Astrocyte of the hippocampus (primary cell): Measurements from ENCODE around the gene SNX4.
"Not testable (repeated sequence)": the region's sequence is repeated elsewhere in the genome, so short reads cannot be mapped to it uniquely, and the experiment has no call there.

Experiments used
- DNase-seq: peaks from one replicate; pipeline ENCODE4 v3.0.0; 2011; ENCODE audit warnings: low read depth, low spot score

Gene SNX4

GRCh38 chr3:125462722-125463299 is 57.2 kb downstream of the SNX4 start:
- DNase-seq = no peak

GRCh38 chr3:125461896-125462295 is 58.1 kb downstream of the SNX4 start:
- no peak for DNase-seq

GRCh38 chr3:125460233-125460632 is 59.8 kb downstream of the SNX4 start:
- DNase-seq = no peak

- peak; percentile 13 for DNase-seq
Observed at GRCh38 chr3:125443923-125444322, 76.1 kb downstream of the SNX4 start.

GRCh38 chr3:125442506-125442905 is 77.5 kb downstream of the SNX4 start:
- no peak for DNase-seq

GRCh38 chr3:125440970-125441369 is 79.0 kb downstream of the SNX4 start:
- DNase-seq = no peak

- no peak for DNase-seq
Observed at GRCh38 chr3:125440559-125440955, 79.4 kb downstream of the SNX4 start.

- DNase-seq = peak; percentile 69
Observed at GRCh38 chr3:125437631-125438435, 82.2 kb downstream of the SNX4 start.

GRCh38 chr3:125436921-125437320 is 83.1 kb downstream of the SNX4 start:
- no peak for DNase-seq

GRCh38 chr3:125435231-125435630 is 84.8 kb downstream of the SNX4 start:
- DNase-seq = no peak

GRCh38 chr3:125434582-125435011 is 85.4 kb downstream of the SNX4 start:
- no peak for DNase-seq

- DNase-seq = no peak
Observed at GRCh38 chr3:125433611-125434041, 86.4 kb downstream of the SNX4 start.

- DNase-seq = no peak
Observed at GRCh38 chr3:125433091-125433534, 86.9 kb downstream of the SNX4 start.

GRCh38 chr3:125431912-125432790 is 87.9 kb downstream of the SNX4 start:
- DNase-seq = peak; percentile 12

GRCh38 chr3:125431391-125431790 is 88.6 kb downstream of the SNX4 start:
- DNase-seq = no peak

- no peak for DNase-seq
Observed at GRCh38 chr3:125428216-125428830, 91.7 kb downstream of the SNX4 start.

GRCh38 chr3:125418306-125418705 is 101.7 kb downstream of the SNX4 start:
- DNase-seq = no peak

GRCh38 chr3:125416235-125416634 is 103.8 kb downstream of the SNX4 start:
- no peak for DNase-seq

GRCh38 chr3:125414669-125415068 is 105.3 kb downstream of the SNX4 start:
- no peak for DNase-seq

- DNase-seq = no peak
Observed at GRCh38 chr3:125410922-125411321, 109.1 kb downstream of the SNX4 start.

GRCh38 chr3:125406070-125406469 is 113.9 kb downstream of the SNX4 start:
- DNase-seq = no peak

GRCh38 chr3:125405515-125405914 is 114.5 kb downstream of the SNX4 start:
- DNase-seq = not testable (repeated sequence)
